B cell (primary cell): ENCODE data around the gene CASP5. TPM values are rescaled to one million over a fixed set of nuclear protein-coding genes. Genes with fewer than 3 reads are reported as not detected.

ENCODE experiments used
- ATAC-seq: fragments of 200-7000 bp; cut with Tn5 transposase; one replicate; pipeline ENCODE4 v1.10.0; 2021; ENCODE audit warnings: low read depth, mild to moderate bottlenecking, moderate number of reproducible peaks, moderate library complexity
- CTCF ChIA-PET: fragments of 350-600 bp; sonication (Branson Sonifier 250); formaldehyde crosslinking; loops from one replicate; lab custom pipeline; 2021; ENCODE audit warnings: antibody characterized with exemption, inconsistent platforms; lab: Charles Lee
- POLR2A ChIA-PET: fragments of 350-600 bp; sonication (Branson Sonifier 250); formaldehyde crosslinking; loops from one replicate; lab custom pipeline; 2021; ENCODE audit warnings: antibody characterized with exemption; lab: Charles Lee
- DNase-seq: peaks from one replicate; pipeline ENCODE4 v3.0.0; 2013
- H2AFZ ChIP-seq: 2 replicates; pipeline ENCODE4 v1.6.1; 2012; ENCODE audit warnings: mild to moderate bottlenecking, low read depth, low read length; ENCODE audit not compliant: insufficient read depth, poor library complexity, severe bottlenecking
- H3K27ac ChIP-seq, 2 donors: 1 replicate in 1 of 2; 2 replicates in 1 of 2; pipeline ENCODE4 v1.5.1; 2012 to 2013; ENCODE audit warnings: low read length in 2 of 2, mild to moderate bottlenecking in 2 of 2, moderate library complexity in 1 of 2
- H3K27me3 ChIP-seq, 4 experiments: fragments of 200-600 bp in 1 of 4; sonication (generic) in 1 of 4; replicated peaks in 1 of 4; 1 replicate in 2 of 4; 2 replicates in 2 of 4; pipeline versions ENCODE4 v1.6.1 to v1.7.0; 2013 to 2016; ENCODE audit warnings: low read length in 3 of 4, mild to moderate bottlenecking in 2 of 4, mixed read lengths in 1 of 4, moderate library complexity in 1 of 4; ENCODE audit not compliant: insufficient read depth in 4 of 4, control insufficient read depth in 3 of 4; ENCODE audit errors: control extremely low read depth in 1 of 4
- H3K36me3 ChIP-seq, 2 experiments: replicated peaks in 1 of 2; 1 replicate in 1 of 2; 2 replicates in 1 of 2; pipeline versions ENCODE4 v1.6.1 to v1.7.1; 2013; ENCODE audit warnings: low read length in 1 of 2; ENCODE audit not compliant: insufficient read depth in 2 of 2, control insufficient read depth in 1 of 2; ENCODE audit errors: control extremely low read depth in 1 of 2, extremely low read depth in 1 of 2
- H3K4me1 ChIP-seq, 2 donors: fragments of 200-600 bp in 1 of 2; sonication (generic) in 1 of 2; 1 replicate in 1 of 2; 2 replicates in 1 of 2; pipeline versions ENCODE4 v1.5.1 to v1.6.1; 2013 to 2017; ENCODE audit warnings: low read length in 2 of 2; ENCODE audit not compliant: control insufficient read depth in 2 of 2, insufficient read depth in 2 of 2
- H3K4me2 ChIP-seq: replicated peaks from 2 replicates; pipeline ENCODE3; 2012; ENCODE audit warnings: mild to moderate bottlenecking, low read depth, low read length; ENCODE audit not compliant: poor library complexity, severe bottlenecking
- H3K4me3 ChIP-seq, 5 experiments: fragments of 200-600 bp in 1 of 5; sonication (generic) in 1 of 5; 1 replicate in 3 of 5; 2 replicates in 2 of 5; pipeline versions ENCODE4 v1.5.1 to v1.7.0; 2011 to 2016; ENCODE audit warnings: low read length in 4 of 5, mild to moderate bottlenecking in 4 of 5, low read depth in 2 of 5, control low read depth in 1 of 5, moderate library complexity in 1 of 5; ENCODE audit not compliant: insufficient read depth in 1 of 5; ENCODE audit errors: control extremely low read depth in 1 of 5, extremely low read depth in 1 of 5
- H3K79me2 ChIP-seq: fragments of 200-600 bp; sonication (generic); one replicate; pipeline ENCODE4 v1.6.0; 2016; ENCODE audit warnings: low read length; ENCODE audit not compliant: control insufficient read depth, insufficient read depth
- H3K9ac ChIP-seq: fragments of 200-600 bp; sonication (generic); 2 replicates; pipeline ENCODE4 v1.6.1; 2017; ENCODE audit warnings: mild to moderate bottlenecking, low read length, moderate library complexity
- H3K9me3 ChIP-seq, 3 donors: one replicate each; pipeline versions ENCODE4 v1.6.1 to v1.7.1; 2013; ENCODE audit warnings: low read length in 2 of 3; ENCODE audit not compliant: control insufficient read depth in 2 of 3, insufficient read depth in 1 of 3; ENCODE audit errors: control extremely low read depth in 1 of 3
- H4K20me1 ChIP-seq: 2 replicates; pipeline ENCODE4 v1.6.0; 2012; ENCODE audit warnings: mild to moderate bottlenecking, low read length; ENCODE audit not compliant: insufficient read depth, control insufficient read depth, poor library complexity, severe bottlenecking
- H3K27ac Mint-ChIP-seq: one replicate; pipeline ENCODE4 v1.8.0; 2021; ENCODE audit warnings: mixed read lengths
- H3K27me3 Mint-ChIP-seq: one replicate; pipeline ENCODE4 v1.8.0; 2021; ENCODE audit warnings: mixed read lengths
- H3K4me1 Mint-ChIP-seq: one replicate; pipeline ENCODE4 v1.8.0; 2021; ENCODE audit warnings: mixed read lengths
- H3K4me3 Mint-ChIP-seq: one replicate; pipeline ENCODE4 v1.8.0; 2021; ENCODE audit warnings: mixed read lengths
- H3K9me3 Mint-ChIP-seq: one replicate; pipeline ENCODE4 v1.8.0; 2022; ENCODE audit warnings: mixed read lengths; ENCODE audit not compliant: insufficient read depth
- EZH2 ChIP-seq: IDR thresholded peaks from 2 replicates; pipeline ENCODE4 v1.6.1; 2012; ENCODE audit warnings: borderline replicate concordance, low read depth, mild to moderate bottlenecking, moderate library complexity, low read length; ENCODE audit not compliant: insufficient read depth, poor library complexity, severe bottlenecking
- WGBS: methylation state at CpG from one replicate; pipeline ENCODE4 v1.1.5; 2013; ENCODE audit warnings: missing lambda C conversion rate; ENCODE audit not compliant: insufficient coverage; 5-methylcytosine and 5-hydroxymethylcytosine counted together
- intact Hi-C: fragments of 100-400 bp; cut with micrococcal nuclease; formaldehyde crosslinking; loops from one replicate; pipeline ENCODE4 v1.10.0; 2022
- polyA plus RNA-seq: library from polyadenylated mRNA; depleted of rRNA; stranded (reverse); fragments of >200 nt; gene quantifications from 2 replicates; pipeline ENCODE4 v1.2.3, GENCODE V29; 2012
- total RNA-seq, 2 donors: library from RNA; stranded (reverse); fragments of 120-200 nt in 1 of 2; gene quantifications; 1 replicate in 1 of 2; 2 replicates in 1 of 2; pipeline versions ENCODE4 v1.2.3 to v1.2.4, GENCODE V29; 2013 to 2022
- TF ChIP-seq, protein P1 (sequence below): fragments of 200-600 bp; IDR thresholded peaks from one replicate; pipeline ENCODE4 v1.8.0; 2022; ENCODE audit warnings: antibody characterized with exemption, mild to moderate bottlenecking

The CASP5 gene
- total and polyA plus RNA-seq, 2 donors (not counting 1 experiment from before 2014, with no cell fraction given) = 0.09 TPM; not detected in 1

DNA sequence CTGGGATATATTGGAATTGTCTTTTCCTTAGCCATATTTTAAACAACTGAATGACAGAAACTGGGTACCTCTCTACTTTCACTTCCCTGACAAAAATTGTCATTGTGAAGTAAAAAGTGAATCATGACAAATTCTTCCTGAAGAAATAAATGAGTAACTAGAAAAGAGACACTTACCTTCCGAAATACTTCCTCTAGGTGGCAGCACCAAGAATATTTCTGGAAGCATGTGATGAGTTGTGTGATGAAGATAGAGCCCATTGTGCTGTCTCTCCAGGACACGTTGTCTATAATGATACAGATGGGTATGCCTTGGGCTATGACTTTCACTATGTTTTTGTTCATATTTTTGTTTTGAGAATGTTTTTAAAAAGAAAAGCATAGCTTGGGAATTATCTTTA lies 76.1 kb downstream of the CASP5 start:
- Histone ChIP-seq H3K4me2 (no peak overlapping the region), H3K27ac (no peak overlapping the region), H3K4me3 (no peak overlapping the region), H3K36me3 (peaks cover 17 to 84% of the 10 kb centered on the region in 2 experiments), H3K79me2 (no peaks in the 10 kb centered on the region), H3K9ac (no peak overlapping the region), H2AFZ (no peak overlapping the region), H4K20me1 (no peaks in the 10 kb centered on the region), H3K9me3 (no peaks in the 10 kb centered on the region), H3K4me1 (peaks cover 4 to 5% of the 10 kb centered on the region in 2 donors), H3K27me3 (no peaks in the 10 kb centered on the region)
- TF ChIP-seq, protein P1, sequence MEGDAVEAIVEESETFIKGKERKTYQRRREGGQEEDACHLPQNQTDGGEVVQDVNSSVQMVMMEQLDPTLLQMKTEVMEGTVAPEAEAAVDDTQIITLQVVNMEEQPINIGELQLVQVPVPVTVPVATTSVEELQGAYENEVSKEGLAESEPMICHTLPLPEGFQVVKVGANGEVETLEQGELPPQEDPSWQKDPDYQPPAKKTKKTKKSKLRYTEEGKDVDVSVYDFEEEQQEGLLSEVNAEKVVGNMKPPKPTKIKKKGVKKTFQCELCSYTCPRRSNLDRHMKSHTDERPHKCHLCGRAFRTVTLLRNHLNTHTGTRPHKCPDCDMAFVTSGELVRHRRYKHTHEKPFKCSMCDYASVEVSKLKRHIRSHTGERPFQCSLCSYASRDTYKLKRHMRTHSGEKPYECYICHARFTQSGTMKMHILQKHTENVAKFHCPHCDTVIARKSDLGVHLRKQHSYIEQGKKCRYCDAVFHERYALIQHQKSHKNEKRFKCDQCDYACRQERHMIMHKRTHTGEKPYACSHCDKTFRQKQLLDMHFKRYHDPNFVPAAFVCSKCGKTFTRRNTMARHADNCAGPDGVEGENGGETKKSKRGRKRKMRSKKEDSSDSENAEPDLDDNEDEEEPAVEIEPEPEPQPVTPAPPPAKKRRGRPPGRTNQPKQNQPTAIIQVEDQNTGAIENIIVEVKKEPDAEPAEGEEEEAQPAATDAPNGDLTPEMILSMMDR = peak; percentile 75
- TF ChIP-seq EZH2 = no peak
- no CpG with 5 or more reads among the region's 2 CpGs for WGBS
- H3K4me1 Mint-ChIP-seq = peaks cover 11% of the 10 kb centered on the region
- H3K27ac Mint-ChIP-seq = no peak overlapping the region
- ATAC-seq (peak; percentile 58), DNase-seq (peak; percentile 68)
- no peaks in the 10 kb centered on the region for H3K9me3 Mint-ChIP-seq
- intact Hi-C loops = loop anchor here (1.0 to 2.0 kb wide), 2 partner anchors 21 to 54 kb away; partner anchors contain the start of gene CASP4
- CTCF ChIA-PET = interaction anchor here (0.8 to 2.5 kb wide), 13 partner anchors 8 to 915 kb away, joined by 3 to 9 read pairs (median 4); no protein-coding TSS in a partner anchor
- H3K4me3 Mint-ChIP-seq = no peak overlapping the region
- POLR2A ChIA-PET = no interaction called here
- H3K27me3 Mint-ChIP-seq = no peaks in the 10 kb centered on the region

Other genes with a start within 250 kb of the CASP5 start
- gene CASP12, start 124.7 kb downstream of the CASP5 start, total RNA-seq = not detected in 2 replicates
- 0.09 TPM in 1 of 2 replicates, not detected in the other for gene CASP12, start 124.7 kb downstream of the CASP5 start, polyA plus RNA-seq
- 72.4 and 82.8 TPM in 2 replicates for gene CASP4, start 54.6 kb downstream of the CASP5 start, total RNA-seq
- gene CASP4, start 54.6 kb downstream of the CASP5 start, polyA plus RNA-seq = 117 and 157 TPM in 2 replicates
- 26.1 and 31.9 TPM in 2 replicates for gene CASP1, start 12.0 kb upstream of the CASP5 start, total RNA-seq
- 17.7 and 28.4 TPM in 2 replicates for gene CASP1, start 12.0 kb upstream of the CASP5 start, polyA plus RNA-seq
- gene CARD16, start 22.2 kb upstream of the CASP5 start, total RNA-seq = 25.0 and 33.6 TPM in 2 replicates
- 30.1 and 33.5 TPM in 2 replicates for gene CARD16, start 22.2 kb upstream of the CASP5 start, polyA plus RNA-seq
- not detected in 2 replicates for gene CARD18, start 116.6 kb upstream of the CASP5 start, total RNA-seq
- gene CARD18, start 116.6 kb upstream of the CASP5 start, polyA plus RNA-seq = not detected in 2 replicates